ENCODE measurements around the gene CCSER2.

GRCh38 chr10:84494849-84495180, 166.4 kb downstream of the CCSER2 start:
- no peak for TF ChIP-seq CTCF (IDR thresholded peaks at IDR 0.05)
- TF ChIP-seq POLR2AphosphoS5 (IDR thresholded peaks at IDR 0.05; ENCODE audit: low read depth, low read length), result no peak
- no peak for TF ChIP-seq USF2 (IDR thresholded peaks at IDR 0.05; ENCODE audit: borderline replicate concordance, low read depth, low read length)
- no peak for TF ChIP-seq EZH2phosphoT487 (IDR thresholded peaks at IDR 0.05; ENCODE audit: borderline replicate concordance, low read depth)
- TF ChIP-seq SIN3A (IDR thresholded peaks at IDR 0.05; ENCODE audit: borderline replicate concordance, low read depth, low read length), result no peak
- TF ChIP-seq CHD2 (IDR thresholded peaks at IDR 0.05; ENCODE audit: low read length, partially characterized antibody), result no peak
- TF ChIP-seq EP300 (IDR thresholded peaks at IDR 0.05; ENCODE audit: borderline replicate concordance in 1 of 2, low read depth in 1 of 2, low read length in 1 of 2), result no peak
- no peak for TF ChIP-seq RFX5 (IDR thresholded peaks at IDR 0.05; ENCODE audit: low read length)

Measured in SK-N-SH (cell line).